ENCODE results near the gene WNT9A. TPM values are rescaled to one million over a fixed set of nuclear protein-coding genes. Genes with fewer than 3 reads are reported as not detected.

The WNT9A gene
- total RNA-seq, 2 donors from 2014 or later, result 0.80 to 1.1 TPM

GRCh38 chr1:227927971-227928741 lies 19.6 kb downstream of the WNT9A start:
- peak; percentile 15 for DNase-seq
- ATAC-seq, result peak in 1 of 2 donors; percentile 15
- intact Hi-C loops (cut with DNase I), result no loop called here

GRCh38 chr1:227926896-227927885 lies 20.5 kb downstream of the WNT9A start:
- ATAC-seq, result no peak

GRCh38 chr1:227926216-227926791 lies 21.4 kb downstream of the WNT9A start:
- ATAC-seq, result no peak
- intact Hi-C loops (cut with DNase I), result no loop called here
- DNase-seq, result peak; percentile 17

More at GRCh38 chr1:227926896-227927885, 20.5 kb downstream of the WNT9A start:
- DNase-seq, result peak; percentile 12
- intact Hi-C loops (cut with DNase I), result no loop called here

- ATAC-seq (no peak), DNase-seq (no peak)
- intact Hi-C loops (cut with DNase I), result no loop called here
Measured at GRCh38 chr1:227925582-227926198, 22.0 kb downstream of the WNT9A start.

DNA sequence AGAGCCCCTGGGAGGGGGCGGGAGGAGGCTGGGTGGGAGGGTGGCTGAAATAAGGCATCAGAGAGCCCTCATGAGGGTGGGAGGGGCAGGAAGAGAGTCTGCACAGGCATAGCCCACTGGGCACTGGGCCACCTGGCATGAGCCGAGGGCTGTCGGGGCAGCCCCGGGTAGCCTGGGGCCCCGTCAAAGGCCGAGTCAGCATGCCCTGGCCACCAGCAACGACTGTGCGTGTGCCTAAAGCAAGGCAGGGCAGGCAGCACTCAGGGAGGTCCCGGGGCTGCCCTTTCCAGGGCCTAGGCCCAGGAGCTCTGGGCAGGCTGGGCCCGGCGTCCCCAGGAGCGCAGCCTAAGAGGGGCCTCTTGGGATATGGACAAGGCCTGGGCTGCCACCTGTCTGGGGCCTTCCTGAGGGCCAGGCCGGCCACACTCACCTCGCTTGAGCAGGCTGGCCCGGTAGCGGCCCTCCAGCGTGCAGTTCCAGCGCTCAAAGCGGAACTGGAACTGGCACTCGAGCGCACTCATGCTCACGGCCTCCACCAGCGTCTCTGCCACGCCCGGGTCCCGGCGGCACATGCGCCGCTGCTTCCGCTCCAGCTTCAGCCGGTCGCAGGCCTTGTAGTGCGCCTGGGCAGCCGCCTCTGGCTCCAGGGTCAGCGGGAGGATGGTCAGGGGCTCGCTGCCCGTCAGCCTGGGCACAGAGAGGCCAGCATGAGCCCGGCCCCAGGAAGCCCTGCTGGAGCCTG lies 22.7 kb downstream of the WNT9A start:
- ATAC-seq (no peak), DNase-seq (peak; percentile 14)

GRCh38 chr1:227924168-227924832 lies 23.4 kb downstream of the WNT9A start:
- intact Hi-C loops (cut with DNase I), result no loop called here
- ATAC-seq (no peak), DNase-seq (peak; percentile 15)

More for the DNA sequence above, 22.7 kb downstream of the WNT9A start:
- intact Hi-C loops (cut with DNase I), result no loop called here

DNA sequence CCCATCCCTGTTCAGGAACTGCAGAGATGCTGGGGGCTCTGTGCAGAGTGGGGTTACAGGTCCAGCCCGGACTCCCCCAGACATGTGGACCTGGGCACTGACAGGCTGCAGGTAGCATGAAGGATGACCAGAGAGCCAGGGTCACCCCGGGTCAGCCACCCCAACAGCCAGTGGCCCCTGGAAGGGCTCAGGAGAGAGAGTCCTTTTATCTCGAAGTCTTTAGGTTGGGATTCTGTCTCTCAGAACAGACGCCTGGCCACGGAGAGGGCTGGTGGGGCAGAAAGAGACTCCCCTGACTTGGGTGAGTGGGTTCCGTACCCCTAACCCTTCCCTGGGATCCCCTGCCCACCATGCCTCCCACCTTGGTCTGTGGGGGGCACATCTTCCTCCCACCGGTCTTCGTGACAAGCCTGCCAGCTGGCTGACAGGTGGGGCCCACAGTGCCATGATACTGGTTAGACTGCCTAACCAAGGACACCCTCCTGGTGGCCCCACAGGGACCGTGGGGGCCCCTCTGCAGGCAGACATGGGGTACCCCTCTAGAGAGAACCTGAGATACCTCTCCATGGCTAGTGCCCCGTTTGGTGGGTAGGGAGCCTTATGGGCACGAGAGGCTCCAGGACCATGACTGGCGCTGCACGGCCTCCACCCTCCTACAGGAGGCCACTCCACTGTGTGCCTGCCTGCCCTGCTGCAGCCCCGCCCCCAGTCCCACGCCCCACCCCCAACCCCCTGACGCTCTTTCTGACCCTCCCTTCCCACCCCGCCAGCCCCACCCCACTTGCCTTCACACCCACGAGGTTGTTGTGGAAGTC lies 24.2 kb downstream of the WNT9A start:
- ATAC-seq (no peak), DNase-seq (peak; percentile 18)
- intact Hi-C loops (cut with DNase I), result no loop called here

- DNase-seq (peak; percentile 10), ATAC-seq (no peak)
- intact Hi-C loops (cut with DNase I), result no loop called here
Measured at GRCh38 chr1:227922501-227923352, 25.0 kb downstream of the WNT9A start.

DNA sequence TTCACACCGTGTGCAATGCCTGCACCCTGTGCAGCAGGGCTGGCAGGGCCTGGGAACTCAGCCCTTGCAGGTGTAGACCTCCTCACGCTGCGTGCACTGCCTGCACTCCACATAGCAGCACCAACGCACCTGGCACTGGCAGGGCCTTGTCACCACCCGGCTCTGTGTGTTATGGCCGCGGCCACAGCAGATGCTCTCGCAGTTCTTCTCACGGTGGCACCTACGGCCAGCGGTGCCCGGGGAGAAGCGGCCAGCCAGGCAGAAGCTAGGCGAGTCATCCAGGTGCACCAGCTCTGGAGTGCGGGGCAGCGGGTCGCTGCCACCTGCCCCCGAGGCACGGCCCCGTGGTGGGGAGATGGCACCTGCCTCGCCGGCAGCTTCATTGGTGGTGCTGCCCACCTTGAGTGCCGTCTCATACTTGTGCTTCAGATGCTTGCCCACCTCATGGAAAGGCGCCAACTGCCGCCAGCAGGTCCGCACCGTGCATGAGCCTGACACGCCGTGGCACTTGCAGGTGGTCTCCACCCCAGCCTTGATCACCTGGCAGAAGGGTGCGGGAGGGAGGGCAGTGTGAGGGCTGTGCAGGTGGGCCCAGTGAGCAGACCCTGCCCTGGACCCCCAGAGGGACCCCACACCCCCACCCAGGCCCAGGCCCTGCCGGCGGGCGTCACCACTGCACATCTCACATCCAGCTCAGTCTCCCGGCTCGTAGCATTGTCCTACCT lies 26.1 kb downstream of the WNT9A start:
- DNase-seq (peak; percentile 15), ATAC-seq (no peak)
- intact Hi-C loops (cut with DNase I), result no loop called here

DNA sequence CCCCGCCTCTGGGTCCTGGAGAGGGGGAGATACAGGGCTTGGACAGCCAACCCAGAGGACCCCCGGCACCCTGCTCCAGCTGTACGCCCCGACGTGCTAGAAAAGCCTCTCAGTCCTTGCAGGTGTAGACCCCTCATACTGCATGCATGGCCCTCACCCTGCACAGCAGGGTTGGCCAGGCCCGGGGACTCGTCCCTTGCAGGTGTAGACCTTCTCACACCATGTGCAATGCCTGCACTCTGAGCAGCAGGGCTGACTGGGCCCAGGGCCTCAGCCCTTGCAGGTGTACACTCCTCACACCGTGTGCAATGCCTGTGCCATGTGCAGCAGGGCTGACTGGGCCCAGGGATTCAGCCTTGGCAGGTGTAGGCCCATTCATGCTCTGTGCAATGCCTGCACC lies 26.8 kb downstream of the WNT9A start:
- intact Hi-C loops (cut with DNase I), result no loop called here
- DNase-seq, result peak; percentile 16

DNA sequence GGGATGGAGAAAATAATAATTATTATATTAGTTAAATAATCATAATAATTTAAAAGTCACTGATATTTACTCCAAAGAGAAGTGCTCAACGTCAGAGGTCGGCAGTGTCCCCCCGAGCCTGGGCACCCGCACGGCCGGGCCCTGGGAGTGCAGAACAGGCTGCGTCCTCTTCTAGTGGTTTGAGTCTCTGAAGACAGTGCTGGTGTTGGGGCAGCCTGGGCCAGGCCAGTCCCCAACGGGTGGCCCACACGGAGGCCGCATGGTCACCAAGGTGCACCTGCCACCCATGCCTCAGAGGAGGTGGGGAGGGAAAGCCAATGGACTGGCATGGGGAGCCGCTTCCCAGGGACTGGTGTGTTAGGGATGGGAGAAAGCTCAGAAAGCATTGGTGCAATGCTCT lies 27.3 kb downstream of the WNT9A start:
- intact Hi-C loops (cut with DNase I), result no loop called here
- DNase-seq, result peak; percentile 5
- ATAC-seq, result no peak

More for the DNA sequence above, 26.8 kb downstream of the WNT9A start:
- no peak for ATAC-seq

DNA sequence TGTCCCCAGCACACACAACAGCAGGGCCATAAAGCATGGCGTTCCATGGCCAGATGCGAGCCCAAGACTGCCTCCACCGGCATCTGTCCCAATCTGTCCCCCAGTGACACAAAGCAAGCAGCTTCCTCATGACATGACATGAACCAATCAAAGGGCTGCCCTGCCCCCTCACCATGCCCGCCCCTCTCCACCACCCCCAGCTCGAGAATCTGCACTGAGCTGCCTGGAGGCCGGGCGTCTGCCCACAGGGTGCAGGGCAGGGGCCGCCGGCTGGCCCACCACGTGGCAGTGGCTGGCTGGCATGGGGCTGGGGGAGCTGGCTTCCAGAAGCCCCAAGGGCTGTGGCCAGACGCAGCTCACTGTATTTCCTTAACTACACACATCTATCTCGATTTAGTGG lies 27.8 kb downstream of the WNT9A start:
- DNase-seq (peak; percentile 4), ATAC-seq (no peak)
- intact Hi-C loops (cut with DNase I), result no loop called here

GRCh38 chr1:227918736-227919135 lies 29.0 kb downstream of the WNT9A start:
- intact Hi-C loops (cut with DNase I), result no loop called here
- DNase-seq, result peak; percentile 3
- ATAC-seq, result no peak

DNA sequence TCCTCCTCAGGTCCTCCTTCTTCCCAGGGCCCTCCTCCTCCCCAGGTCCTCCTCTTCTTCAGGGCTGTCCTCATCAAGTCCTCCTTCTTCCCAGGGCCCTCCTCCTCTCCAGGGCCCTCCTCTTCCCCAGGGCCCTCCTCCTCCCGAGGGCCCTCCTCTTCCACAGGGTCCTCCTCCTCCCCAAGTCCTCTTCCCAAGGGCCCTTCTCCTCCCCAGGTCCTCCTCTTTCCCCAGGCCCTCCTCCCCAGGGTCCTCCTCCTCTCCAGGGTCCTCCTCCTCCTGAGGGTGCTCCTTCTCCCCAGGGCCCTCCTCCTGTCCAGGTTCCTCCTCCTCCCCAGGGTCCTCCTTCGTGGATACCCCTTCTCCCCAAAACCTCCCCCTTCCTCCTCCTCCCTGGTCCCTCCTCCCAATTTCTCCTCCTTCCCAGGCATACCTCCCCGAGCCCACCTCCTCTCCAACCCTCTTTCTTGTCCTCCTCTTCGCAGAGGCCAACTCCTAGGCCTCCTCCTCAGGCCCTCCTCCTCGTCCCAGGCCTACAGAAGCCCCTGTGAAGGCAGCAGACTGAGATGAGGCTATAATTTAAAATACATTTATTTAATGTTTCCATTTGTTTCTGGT lies 29.5 kb downstream of the WNT9A start:
- ATAC-seq (no peak), DNase-seq (peak; percentile 4)
- intact Hi-C loops (cut with DNase I), result no loop called here
